PC-9 (cell line): ENCODE data around the gene C16orf46.

Experiments
- EZH2 ChIP-seq: fragments of 200-600 bp; sonication (generic); IDR thresholded peaks from 2 replicates; pipeline ENCODE4 v1.8.0; 2017; ENCODE audit warnings: antibody characterized with exemption, low read depth
- TF ChIP-seq, protein P1 (sequence below): fragments of 200-600 bp; sonication (generic); conservative IDR thresholded peaks from 2 replicates; pipeline ENCODE4 v1.6.1; 2017; ENCODE audit warnings: mixed run types, antibody characterized with exemption, mild to moderate bottlenecking, moderate library complexity

DNA sequence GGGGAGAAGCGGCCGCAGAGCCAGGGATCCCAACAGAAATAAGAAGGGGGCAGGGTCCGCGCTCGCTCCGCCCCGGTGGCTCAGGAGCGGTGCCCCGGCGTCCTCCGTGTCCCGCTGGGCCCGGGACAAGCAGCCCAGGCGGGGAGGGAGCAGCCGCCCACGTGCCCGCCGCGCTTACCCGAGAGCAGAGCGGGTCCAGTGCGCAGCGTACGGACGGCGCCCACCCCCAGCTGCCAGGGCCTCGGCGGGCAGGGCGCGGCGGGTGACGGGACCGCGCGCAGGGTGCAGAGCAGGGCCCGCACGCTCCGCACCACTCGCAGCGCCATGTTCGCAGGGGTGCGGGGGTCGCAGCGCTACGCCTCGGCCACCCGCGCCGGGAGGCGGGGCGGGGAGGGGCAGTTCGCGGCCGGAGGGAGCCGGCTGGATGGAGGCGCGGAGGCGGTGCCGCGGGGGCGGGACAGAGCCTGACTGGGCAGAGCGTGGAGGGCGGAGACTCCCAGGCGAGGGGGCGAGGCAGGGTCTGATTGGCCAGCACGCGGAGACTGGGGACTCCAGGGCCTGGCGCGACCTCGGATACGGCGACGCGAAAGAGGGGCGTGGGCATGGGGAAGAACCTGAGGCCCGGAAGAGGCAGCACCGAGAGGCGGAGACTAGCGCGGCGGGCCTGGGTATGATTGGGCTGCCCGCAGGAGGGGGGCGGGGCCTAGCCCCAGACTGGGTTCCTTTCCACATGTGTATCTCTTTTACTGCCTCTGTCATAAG lies 19.1 kb upstream of the C16orf46 start, which contains the start of gene GCSH:
- TF ChIP-seq, protein P1, sequence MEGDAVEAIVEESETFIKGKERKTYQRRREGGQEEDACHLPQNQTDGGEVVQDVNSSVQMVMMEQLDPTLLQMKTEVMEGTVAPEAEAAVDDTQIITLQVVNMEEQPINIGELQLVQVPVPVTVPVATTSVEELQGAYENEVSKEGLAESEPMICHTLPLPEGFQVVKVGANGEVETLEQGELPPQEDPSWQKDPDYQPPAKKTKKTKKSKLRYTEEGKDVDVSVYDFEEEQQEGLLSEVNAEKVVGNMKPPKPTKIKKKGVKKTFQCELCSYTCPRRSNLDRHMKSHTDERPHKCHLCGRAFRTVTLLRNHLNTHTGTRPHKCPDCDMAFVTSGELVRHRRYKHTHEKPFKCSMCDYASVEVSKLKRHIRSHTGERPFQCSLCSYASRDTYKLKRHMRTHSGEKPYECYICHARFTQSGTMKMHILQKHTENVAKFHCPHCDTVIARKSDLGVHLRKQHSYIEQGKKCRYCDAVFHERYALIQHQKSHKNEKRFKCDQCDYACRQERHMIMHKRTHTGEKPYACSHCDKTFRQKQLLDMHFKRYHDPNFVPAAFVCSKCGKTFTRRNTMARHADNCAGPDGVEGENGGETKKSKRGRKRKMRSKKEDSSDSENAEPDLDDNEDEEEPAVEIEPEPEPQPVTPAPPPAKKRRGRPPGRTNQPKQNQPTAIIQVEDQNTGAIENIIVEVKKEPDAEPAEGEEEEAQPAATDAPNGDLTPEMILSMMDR, result no peak
- no peak for TF ChIP-seq EZH2
